Measurements from ENCODE around the gene SET. TPM values are rescaled to one million over a fixed set of nuclear protein-coding genes. Genes with fewer than 3 reads are reported as not detected.

The SET gene
- total and polyA plus RNA-seq, 2 of the 8 experiments (the other 6 are each of a cell fraction or from before 2014, with no cell fraction given): 466 to 1,345 TPM

- TF ChIP-seq EP300 (IDR thresholded peaks at IDR 0.05; ENCODE audit: borderline replicate concordance in 1 of 2, low read depth in 2 of 2, low read length in 2 of 2) (no peak), PHF8 (conservative IDR thresholded peaks at IDR 0.05; ENCODE audit: low read depth, low read length) (no peak), NRF1 (IDR thresholded peaks at IDR 0.05; ENCODE audit: low read depth, low read length) (no peak), POLR2A (IDR thresholded peaks at IDR 0.05; ENCODE audit: control extremely low read depth in 1 of 2, low read depth in 2 of 2, low read length in 2 of 2) (no peak), TCF12 (IDR thresholded peaks at IDR 0.05; ENCODE audit: low read depth, low read length) (no peak), EGR1 (IDR thresholded peaks at IDR 0.05; ENCODE audit: borderline replicate concordance, low read depth, low read length) (no peak), RXRA (IDR thresholded peaks at IDR 0.05; ENCODE audit: insufficient read depth, low read depth, low read length) (no peak)
- TF ChIP-seq, protein P1, sequence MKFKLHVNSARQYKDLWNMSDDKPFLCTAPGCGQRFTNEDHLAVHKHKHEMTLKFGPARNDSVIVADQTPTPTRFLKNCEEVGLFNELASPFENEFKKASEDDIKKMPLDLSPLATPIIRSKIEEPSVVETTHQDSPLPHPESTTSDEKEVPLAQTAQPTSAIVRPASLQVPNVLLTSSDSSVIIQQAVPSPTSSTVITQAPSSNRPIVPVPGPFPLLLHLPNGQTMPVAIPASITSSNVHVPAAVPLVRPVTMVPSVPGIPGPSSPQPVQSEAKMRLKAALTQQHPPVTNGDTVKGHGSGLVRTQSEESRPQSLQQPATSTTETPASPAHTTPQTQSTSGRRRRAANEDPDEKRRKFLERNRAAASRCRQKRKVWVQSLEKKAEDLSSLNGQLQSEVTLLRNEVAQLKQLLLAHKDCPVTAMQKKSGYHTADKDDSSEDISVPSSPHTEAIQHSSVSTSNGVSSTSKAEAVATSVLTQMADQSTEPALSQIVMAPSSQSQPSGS (IDR thresholded peaks at IDR 0.05; ENCODE audit: low read length): no peak
- TF ChIP-seq, protein P2, sequence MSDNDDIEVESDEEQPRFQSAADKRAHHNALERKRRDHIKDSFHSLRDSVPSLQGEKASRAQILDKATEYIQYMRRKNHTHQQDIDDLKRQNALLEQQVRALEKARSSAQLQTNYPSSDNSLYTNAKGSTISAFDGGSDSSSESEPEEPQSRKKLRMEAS (IDR thresholded peaks at IDR 0.05): no peak
These were observed 17.8 kb downstream of the SET start (continued) for GRCh38 chr9:128706671-128707381.

Measured in H1 (cell line).